ENCODE data around the gene ETS2. TPM values are rescaled to one million over a fixed set of nuclear protein-coding genes. Genes with fewer than 3 reads are reported as not detected.
A peak's percentile ranks its signal among the peaks of the same experiment; 100 is the strongest.

ETS2 gene
- total RNA-seq, 1 donor from 2014 or later, result 113 TPM

GRCh38 chr21:38780879-38781278 lies 24.9 kb upstream of the ETS2 start:
- Histone ChIP-seq H3K27ac (no peak overlapping the region), H3K36me3 (no peaks in the 10 kb centered on the region), H3K4me3 (no peak overlapping the region), H3K27me3 (no peaks in the 10 kb centered on the region), H3K9me3 (peaks cover 3 to 15% of the 10 kb centered on the region in 2 donors), H3K4me1 (no peaks in the 10 kb centered on the region)
- no peak for TF ChIP-seq CTCF (IDR thresholded peaks at IDR 0.05)
- peak in 1 of 2 donors; percentile 2 for DNase-seq (ENCODE audit: low spot score in 2 of 2)
- intact Hi-C loops (cut with DNase I), result no loop called here

- Histone ChIP-seq H3K27ac (no peak overlapping the region), H3K27me3 (no peaks in the 10 kb centered on the region), H3K36me3 (no peaks in the 10 kb centered on the region), H3K9me3 (peaks cover 3 to 15% of the 10 kb centered on the region in 2 donors), H3K4me3 (no peak overlapping the region), H3K4me1 (no peaks in the 10 kb centered on the region)
- intact Hi-C loops (cut with DNase I), result no loop called here
- TF ChIP-seq CTCF (IDR thresholded peaks at IDR 0.05), result no peak
- peak in 1 of 2 donors; percentile 21 for DNase-seq (ENCODE audit: low spot score in 2 of 2)
Observed at GRCh38 chr21:38784458-38785266, 21.1 kb upstream of the ETS2 start.

GRCh38 chr21:38785483-38785882 lies 20.2 kb upstream of the ETS2 start:
- H3K27ac ChIP-seq, result no peak overlapping the region
- no peaks in the 10 kb centered on the region for H3K27me3 ChIP-seq
- H3K4me3 ChIP-seq, result no peak overlapping the region
- H3K9me3 ChIP-seq, result peaks cover 3 to 15% of the 10 kb centered on the region in 2 donors
- TF ChIP-seq CTCF (IDR thresholded peaks at IDR 0.05), result no peak
- no peaks in the 10 kb centered on the region for H3K36me3 ChIP-seq
- no peaks in the 10 kb centered on the region for H3K4me1 ChIP-seq
- peak in 1 of 2 donors; percentile 52 for DNase-seq (ENCODE audit: low spot score in 2 of 2)
- intact Hi-C loops (cut with DNase I), result no loop called here

GRCh38 chr21:38787016-38787415 lies 18.7 kb upstream of the ETS2 start:
- Histone ChIP-seq H3K9me3 (peaks cover 3 to 15% of the 10 kb centered on the region in 2 donors), H3K36me3 (no peaks in the 10 kb centered on the region), H3K27me3 (no peaks in the 10 kb centered on the region), H3K4me1 (no peaks in the 10 kb centered on the region), H3K27ac (no peak overlapping the region), H3K4me3 (no peak overlapping the region)
- intact Hi-C loops (cut with DNase I), result no loop called here
- DNase-seq (ENCODE audit: low spot score in 2 of 2), result no peak
- no peak for TF ChIP-seq CTCF (IDR thresholded peaks at IDR 0.05)

GRCh38 chr21:38787461-38788274 lies 18.1 kb upstream of the ETS2 start:
- DNase-seq (ENCODE audit: low spot score in 2 of 2), result peak in 1 of 2 donors; percentile 58
- intact Hi-C loops (cut with DNase I), result no loop called here
- H3K36me3 ChIP-seq, result no peaks in the 10 kb centered on the region
- H3K4me1 ChIP-seq, result no peaks in the 10 kb centered on the region
- H3K27ac ChIP-seq, result no peak overlapping the region
- H3K9me3 ChIP-seq, result peaks cover 0 to 10% of the 10 kb centered on the region in 2 donors
- H3K4me3 ChIP-seq, result no peak overlapping the region
- H3K27me3 ChIP-seq, result no peaks in the 10 kb centered on the region
- TF ChIP-seq CTCF (IDR thresholded peaks at IDR 0.05), result no peak
